ENCODE data around the gene EPHA2. TPM values are rescaled to one million over a fixed set of nuclear protein-coding genes. Genes with fewer than 3 reads are reported as not detected.

EPHA2 gene
- total and polyA plus RNA-seq, 2 donors (not counting 3 experiments of a cell fraction or from before 2014, with no cell fraction given): 141 to 147 TPM

GRCh38 chr1:16122916-16123315, 33.0 kb downstream of the EPHA2 start:
- no peak overlapping the region for H2AFZ ChIP-seq (ENCODE audit: low read depth, low read length)
- FAIRE-seq: no peak
- no TSS peak for BruUV-seq (replicated peaks)
- ChIA-PET CTCF (interaction anchor here (0.6 to 5.6 kb wide), 5 partner anchors 14 to 240 kb away, joined by 3 to 67 read pairs (median 4); no protein-coding TSS in a partner anchor), POLR2A (interaction anchor here (1.4 kb wide), 1 partner anchor 7 kb away, joined by 4 read pairs; no protein-coding TSS in a partner anchor)
- H4K20me1 ChIP-seq (replicated peaks; ENCODE audit: control insufficient read depth, extremely low read depth, insufficient read depth, low read length): no peaks in the 10 kb centered on the region
- H3K27ac ChIP-seq (ENCODE audit: insufficient read depth, low read depth, low read length): no peak overlapping the region
- H3K79me2 ChIP-seq (ENCODE audit: control insufficient read depth, insufficient read depth, low read length): peaks cover 11% of the 10 kb centered on the region
- no peaks in the 10 kb centered on the region for H3K27me3 ChIP-seq (ENCODE audit: control insufficient read depth in 2 of 2, insufficient read depth in 2 of 2, low read length in 2 of 2)
- TF ChIP-seq EZH2 (IDR thresholded peaks at IDR 0.05; ENCODE audit: borderline replicate concordance, low read depth, low read length, severe bottlenecking) (no peak), FOS (IDR thresholded peaks at IDR 0.05; ENCODE audit: borderline replicate concordance, insufficient read depth, low read length) (no peak), JUN (IDR thresholded peaks at IDR 0.05; ENCODE audit: borderline replicate concordance, insufficient read depth, insufficient read length, low read depth) (no peak), MYC (IDR thresholded peaks at IDR 0.05; ENCODE audit: low read depth, low read length) (no peak), CTCF (IDR thresholded peaks at IDR 0.05; ENCODE audit: extremely low read depth in 1 of 2, insufficient read depth in 1 of 2, low read depth in 1 of 2, low read length in 2 of 2) (no peak), POLR2AphosphoS5 (IDR thresholded peaks at IDR 0.05; ENCODE audit: insufficient read depth, low read depth, low read length) (no peak), GATA2 (IDR thresholded peaks at IDR 0.05; ENCODE audit: insufficient read depth, insufficient read length, low read depth, low read length) (no peak), MAX (IDR thresholded peaks at IDR 0.05; ENCODE audit: insufficient read depth, insufficient read length) (no peak), POLR2A (IDR thresholded peaks at IDR 0.05; ENCODE audit: low read depth, low read length) (no peak)
- H3K9ac ChIP-seq (replicated peaks; ENCODE audit: extremely low read depth, insufficient read depth, low read length): no peak overlapping the region
- intact Hi-C loops (cut with micrococcal nuclease) (loop anchor here (5.0 kb wide), 1 partner anchor 36 kb away; no protein-coding TSS in a partner anchor), dilution Hi-C loops (cut with MboI; ENCODE audit: extremely low pct_ligation_motif_present, low sequenced_read_pairs) (no loop called here)
- no peak overlapping the region for H3K4me3 ChIP-seq (replicated peaks in 1 of 3; ENCODE audit: insufficient read depth in 1 of 3, low read depth in 1 of 3, low read length in 3 of 3)
- H3K4me2 ChIP-seq (ENCODE audit: insufficient read depth, low read length): no peak overlapping the region
- peaks cover 32 to 50% of the 10 kb centered on the region in 2 experiments for H3K36me3 ChIP-seq (ENCODE audit: control insufficient read depth in 2 of 2, extremely low read depth in 1 of 2, insufficient read depth in 2 of 2, low read length in 2 of 2)
- H3K9me3 ChIP-seq (replicated peaks; ENCODE audit: control insufficient read depth, insufficient read depth, low read length): no peaks in the 10 kb centered on the region
- no peaks in the 10 kb centered on the region for H3K9me1 ChIP-seq (replicated peaks; ENCODE audit: control insufficient read depth, extremely low read depth, insufficient read depth, low read length)
- no peak for DNase-seq (ENCODE audit: low read depth, low spot score)
- no peaks in the 10 kb centered on the region for H3K4me1 ChIP-seq (ENCODE audit: control insufficient read depth, extremely low read depth, insufficient read depth, low read length)

Data from endothelial cell of umbilical vein (primary cell).